T-helper 9 cell (primary cell): ENCODE data around the gene HAND2.
A peak's percentile ranks its signal among the peaks of the same experiment; 100 is the strongest.

Experiments used
- DNase-seq: peaks from one replicate; pipeline ENCODE4 v3.0.0-alpha.2; 2020

The HAND2 gene

GRCh38 chr4:173500841-173501591 lies 29.0 kb downstream of the HAND2 start:
- DNase-seq = no peak

- DNase-seq = no peak
Measured at GRCh38 chr4:173499658-173500535, 30.1 kb downstream of the HAND2 start.

DNA sequence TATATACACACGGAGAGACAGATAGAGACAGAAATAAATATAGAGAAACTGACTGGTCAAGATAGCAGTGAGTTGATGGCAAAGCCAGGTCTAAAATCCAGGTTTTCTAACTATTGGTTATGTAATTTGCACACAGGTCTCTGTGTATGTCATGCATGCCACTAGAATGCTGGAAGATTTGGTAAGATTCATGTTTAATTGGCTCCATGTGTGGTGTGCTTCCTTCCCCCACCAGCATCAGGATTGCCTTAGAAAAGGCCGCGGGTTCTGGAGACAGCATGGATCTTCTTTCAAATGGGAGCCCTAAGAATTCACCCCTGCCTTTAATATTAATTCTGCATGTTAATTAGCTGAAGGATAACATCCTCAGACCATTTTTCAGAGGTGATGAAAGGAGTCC lies 31.3 kb downstream of the HAND2 start:
- DNase-seq = no peak

- no peak for DNase-seq
Measured at GRCh38 chr4:173498023-173498422, 32.0 kb downstream of the HAND2 start.

DNA sequence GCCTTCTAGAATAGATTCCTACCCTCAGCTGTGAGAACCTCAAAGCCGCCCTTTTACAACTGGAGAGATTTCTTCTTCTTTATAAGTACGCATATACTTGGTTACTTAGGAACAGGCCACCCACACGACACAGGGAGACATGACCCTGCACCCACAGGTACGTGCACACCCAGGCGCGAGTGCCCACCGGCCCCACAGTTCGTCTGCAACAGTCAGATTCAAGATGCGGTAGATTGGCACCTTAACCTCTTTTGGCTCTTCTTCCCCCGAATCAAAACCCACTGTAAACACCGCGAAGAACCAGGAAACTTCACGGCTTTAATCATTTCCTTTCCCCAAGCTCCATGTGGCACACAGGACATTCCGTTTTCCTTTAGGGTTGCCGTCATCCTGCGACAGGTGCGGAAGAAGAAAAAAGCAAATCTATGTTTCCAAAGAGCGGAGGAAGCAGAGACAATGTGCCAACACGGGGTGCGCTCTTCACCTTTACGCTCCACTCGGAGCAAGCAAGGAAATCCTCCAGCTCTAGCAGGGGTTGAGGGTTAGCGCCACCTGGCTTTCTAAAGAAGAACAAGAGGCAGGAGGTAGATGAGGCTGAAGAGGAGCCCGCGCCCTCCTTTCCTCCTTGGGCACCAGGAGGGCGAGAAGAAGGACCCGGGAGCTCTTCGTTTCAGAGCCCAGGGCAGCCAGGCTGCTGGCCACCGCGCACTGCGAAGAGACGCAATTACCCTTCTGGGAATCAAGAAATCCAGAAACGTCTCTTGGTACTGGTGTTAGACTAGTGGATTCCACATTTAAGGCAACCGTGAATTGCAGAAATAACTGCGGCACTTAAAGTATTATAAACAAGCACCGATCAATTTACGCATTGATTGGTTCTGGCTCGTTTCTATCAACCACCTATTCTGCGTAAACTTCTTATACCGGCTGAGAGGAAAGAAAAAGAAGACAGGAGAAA lies 35.7 kb downstream of the HAND2 start:
- DNase-seq = peak; percentile 34

DNA sequence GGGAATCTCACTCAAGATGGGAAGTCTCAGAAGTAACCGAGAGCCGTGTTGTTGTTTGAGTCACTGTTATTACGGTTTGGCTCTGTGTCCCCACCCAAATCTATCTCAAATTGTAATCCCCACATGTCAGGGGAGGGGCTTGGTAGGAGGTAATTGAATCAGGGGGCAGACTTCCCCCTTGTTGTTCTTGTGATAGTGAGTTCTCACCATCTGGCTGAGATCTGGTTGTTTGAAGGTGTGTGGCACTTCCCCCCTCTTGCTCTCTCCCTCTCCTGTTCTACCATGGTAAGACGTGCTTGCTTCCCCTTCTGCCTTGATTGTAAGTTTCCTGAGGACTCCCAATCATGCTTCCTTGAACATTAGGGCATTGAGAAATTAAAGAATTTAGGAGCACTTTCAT lies 37.0 kb downstream of the HAND2 start:
- DNase-seq = no peak

DNA sequence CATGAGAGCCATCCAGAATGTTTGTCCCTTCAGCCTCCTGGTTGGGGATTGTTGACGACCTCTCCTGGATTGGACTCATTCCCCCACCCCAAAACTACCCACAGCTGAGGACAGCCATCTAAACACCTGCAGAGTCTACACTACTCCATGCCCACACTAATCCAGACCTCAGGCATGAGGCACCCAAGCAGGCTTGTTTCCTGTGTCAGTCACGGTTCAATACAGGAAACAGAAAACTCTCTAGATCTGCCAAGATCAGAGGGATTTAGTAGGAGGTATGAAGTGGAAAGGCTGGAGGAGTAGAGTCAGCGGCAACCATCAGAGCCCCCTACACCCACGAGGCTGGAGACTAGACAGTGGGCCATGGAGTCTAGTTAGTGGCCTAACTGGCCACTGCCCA lies 37.7 kb downstream of the HAND2 start:
- no peak for DNase-seq

GRCh38 chr4:173490817-173491528 lies 39.1 kb downstream of the HAND2 start:
- DNase-seq = no peak

DNA sequence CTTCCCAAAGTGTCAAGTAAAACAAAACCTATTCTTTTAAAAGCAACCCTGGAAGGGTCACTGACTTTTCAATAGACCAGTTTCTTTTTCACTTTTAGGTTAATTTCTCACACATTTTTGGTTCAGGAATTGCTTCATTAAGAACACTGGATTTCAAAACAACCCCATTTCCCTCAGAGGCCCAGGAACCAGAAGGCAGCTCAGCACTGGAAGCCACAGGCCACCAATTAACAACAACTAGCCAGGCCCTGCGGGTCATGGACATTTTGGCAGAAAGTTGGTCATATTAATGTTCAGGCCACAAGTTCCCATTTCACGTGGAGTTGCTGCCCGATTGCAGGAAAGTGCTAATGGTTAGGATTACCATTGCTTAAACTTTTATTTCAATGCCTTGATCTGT lies 39.8 kb downstream of the HAND2 start:
- DNase-seq = no peak

DNA sequence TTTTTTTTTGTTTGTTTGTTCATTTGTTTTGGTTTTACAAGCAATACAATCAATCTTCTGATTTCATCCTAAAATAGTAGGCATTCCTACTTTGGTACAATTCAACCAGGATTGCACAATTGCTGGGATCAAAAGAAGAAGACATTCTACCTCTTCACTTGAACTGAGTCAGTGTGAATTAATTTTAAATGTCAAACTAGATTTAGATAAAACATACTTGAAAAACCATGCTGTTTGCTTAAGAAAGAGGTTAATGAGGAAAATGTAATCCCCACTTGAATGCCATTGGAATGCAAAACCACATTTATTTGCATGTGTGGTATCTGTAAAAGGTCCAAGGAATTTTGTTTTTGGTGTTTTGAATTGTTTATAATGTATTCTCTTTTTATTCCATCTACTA lies 40.5 kb downstream of the HAND2 start:
- DNase-seq = no peak

DNA sequence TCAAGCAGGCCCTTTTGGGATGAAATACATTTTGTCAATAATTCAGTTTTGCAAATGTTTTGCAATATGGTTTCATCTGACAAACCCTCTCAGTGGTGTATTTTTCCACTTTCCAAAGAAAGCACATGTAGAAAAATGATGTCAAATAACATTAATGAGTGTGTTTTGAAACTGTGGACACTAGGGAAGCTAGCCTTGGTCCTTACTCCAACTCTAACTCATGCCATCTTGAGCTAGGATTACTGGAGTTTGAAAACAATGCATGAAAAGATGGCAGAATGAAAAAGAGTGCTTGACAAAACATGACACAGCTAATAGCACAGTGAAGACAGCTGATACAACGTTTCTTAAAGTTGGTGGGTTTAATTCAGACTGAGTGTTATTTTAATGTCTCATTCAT lies 41.4 kb downstream of the HAND2 start:
- no peak for DNase-seq

GRCh38 chr4:173488074-173488473 lies 42.0 kb downstream of the HAND2 start:
- DNase-seq = no peak

DNA sequence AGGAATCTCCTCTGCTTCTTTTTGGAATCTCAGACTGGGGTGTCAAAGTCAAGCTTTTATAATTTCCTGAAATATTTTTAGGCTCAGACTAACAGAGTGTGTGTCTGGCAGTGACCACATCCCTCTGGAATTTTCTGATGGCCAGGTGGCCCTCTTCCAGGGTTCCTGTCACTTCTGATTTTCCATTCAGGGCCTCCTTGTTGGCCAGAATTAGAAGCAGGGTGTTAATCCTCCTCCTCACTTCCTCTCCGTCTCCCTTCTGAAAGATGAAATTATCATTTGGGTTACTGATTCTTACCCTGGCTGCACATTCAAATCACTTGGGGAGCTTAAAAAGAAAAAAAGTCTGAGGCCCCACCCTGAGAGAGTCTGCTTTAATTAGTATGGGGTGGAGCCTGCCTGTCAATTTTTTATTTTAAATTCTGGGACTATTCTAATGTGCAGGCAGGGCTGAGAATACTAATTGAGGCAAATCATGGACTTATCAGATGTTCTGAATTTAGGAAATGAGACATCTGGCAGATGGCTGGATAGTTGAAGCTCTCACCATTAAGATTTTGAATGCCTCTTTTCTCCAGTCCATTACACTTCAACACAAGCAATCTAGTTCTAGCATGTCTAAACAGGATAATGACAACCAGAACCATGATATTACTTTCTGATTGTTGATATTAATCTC lies 43.2 kb downstream of the HAND2 start:
- DNase-seq = no peak

DNA sequence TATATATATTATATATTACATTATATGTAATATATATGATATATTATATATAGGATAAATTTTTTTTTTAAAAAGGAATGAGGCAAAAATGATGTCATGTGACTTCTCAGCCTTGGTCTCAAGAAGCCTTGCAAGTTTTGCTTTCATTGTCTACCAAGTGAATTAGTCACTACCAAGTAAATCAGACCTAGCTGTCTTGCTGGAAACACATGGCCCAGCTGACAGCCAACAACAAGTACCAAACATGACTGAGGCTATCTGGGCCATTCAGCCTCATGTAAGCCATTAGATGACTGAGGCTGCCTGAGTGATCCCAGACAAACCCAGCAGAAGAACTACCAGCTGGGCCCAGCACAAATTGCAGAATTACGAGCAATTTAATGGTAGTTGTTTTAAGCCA lies 44.9 kb downstream of the HAND2 start:
- DNase-seq = no peak

- no peak for DNase-seq
Measured at GRCh38 chr4:173482330-173482931, 47.6 kb downstream of the HAND2 start.

- DNase-seq = no peak
Measured at GRCh38 chr4:173478913-173479283, 51.1 kb downstream of the HAND2 start.

DNA sequence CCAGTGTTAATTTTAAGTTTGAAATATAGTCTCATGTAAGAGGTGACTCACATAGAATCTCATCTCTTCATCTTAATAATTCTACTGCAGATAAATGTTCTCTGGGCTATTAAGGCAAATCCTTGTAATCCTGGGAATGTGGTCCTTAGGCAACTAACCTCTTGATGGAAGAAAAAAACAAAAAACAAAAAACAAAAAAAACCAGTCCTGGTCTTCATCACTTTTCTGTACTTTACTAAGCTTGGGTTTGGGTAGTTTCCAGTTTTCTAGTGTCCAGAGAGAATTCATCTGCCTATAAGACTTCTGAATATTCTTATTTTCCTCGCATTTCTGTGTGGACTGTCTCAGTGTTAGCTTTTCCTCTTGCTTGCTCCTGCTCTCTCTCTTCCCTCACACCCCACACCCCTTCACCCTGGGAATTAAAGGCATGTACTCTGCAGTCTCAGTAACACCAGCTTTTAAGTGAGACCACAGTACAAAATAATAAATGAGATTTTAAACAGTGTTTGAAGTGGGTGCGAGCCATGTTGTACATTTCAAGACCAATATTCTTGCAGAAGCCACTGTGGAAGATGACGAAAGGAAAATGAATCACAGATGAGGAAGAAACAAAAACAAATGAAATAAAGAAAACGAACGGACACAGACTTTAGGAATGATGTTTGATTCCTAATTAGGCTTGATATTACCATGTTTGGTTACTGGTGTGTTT lies 51.7 kb downstream of the HAND2 start:
- DNase-seq = no peak

DNA sequence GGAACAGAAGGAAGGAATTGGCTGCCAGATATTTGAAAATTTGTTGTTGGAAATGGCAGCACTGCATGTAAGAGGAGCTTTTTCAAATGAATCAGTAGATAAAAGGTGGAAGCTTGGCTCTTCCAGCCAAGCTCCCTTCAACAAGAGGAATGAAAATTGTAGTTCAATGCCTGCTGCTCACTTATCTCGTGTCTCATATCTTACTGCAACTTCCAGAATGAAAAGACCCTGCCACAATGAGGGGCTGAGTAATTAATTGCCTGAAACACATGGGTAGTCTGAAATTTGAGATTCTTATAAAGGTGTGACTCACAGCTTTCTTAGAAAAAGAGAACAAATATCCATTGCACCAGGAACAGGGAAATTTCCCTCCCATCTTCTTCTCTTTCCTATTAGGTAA lies 53.0 kb downstream of the HAND2 start:
- no peak for DNase-seq
